Subcutaneous abdominal adipose tissue (tissue), 5 donors: ENCODE results near the gene ANO4.

Experiments
- H3K27ac ChIP-seq: one replicate; pipeline ENCODE4 v1.7.0; 2013; ENCODE audit warnings: low read depth, mild to moderate bottlenecking, inconsistent platforms, low read length, moderate library complexity
- H3K27me3 ChIP-seq, 5 donors: one replicate each; pipeline ENCODE4 v1.7.0; 2013; ENCODE audit warnings: low read length in 5 of 5, inconsistent platforms in 1 of 5; ENCODE audit not compliant: control insufficient read depth in 5 of 5, insufficient read depth in 4 of 5
- H3K36me3 ChIP-seq, 5 donors: one replicate each; pipeline ENCODE4 v1.7.0; 2013; ENCODE audit warnings: low read length in 5 of 5; ENCODE audit not compliant: control insufficient read depth in 5 of 5, insufficient read depth in 5 of 5
- H3K4me1 ChIP-seq, 5 donors: one replicate each; pipeline ENCODE4 v1.7.0; 2013; ENCODE audit warnings: low read length in 5 of 5, mild to moderate bottlenecking in 3 of 5, moderate library complexity in 1 of 5; ENCODE audit not compliant: control insufficient read depth in 5 of 5, insufficient read depth in 5 of 5
- H3K4me3 ChIP-seq, 5 donors: one replicate each; pipeline ENCODE4 v1.7.0; 2013; ENCODE audit warnings: low read length in 5 of 5, low read depth in 1 of 5
- H3K9ac ChIP-seq, 5 donors: one replicate each; pipeline ENCODE4 v1.7.0; 2013; ENCODE audit warnings: low read length in 5 of 5, mild to moderate bottlenecking in 4 of 5, moderate library complexity in 3 of 5
- H3K9me3 ChIP-seq, 5 donors: one replicate each; pipeline ENCODE4 v1.7.0; 2013; ENCODE audit warnings: low read length in 5 of 5; ENCODE audit not compliant: control insufficient read depth in 5 of 5
- donor health status: healthy.
- donor health status: healthy.
- donor health status: healthy.
- donor health status: healthy.
- donor health status: healthy.

ANO4 gene

DNA sequence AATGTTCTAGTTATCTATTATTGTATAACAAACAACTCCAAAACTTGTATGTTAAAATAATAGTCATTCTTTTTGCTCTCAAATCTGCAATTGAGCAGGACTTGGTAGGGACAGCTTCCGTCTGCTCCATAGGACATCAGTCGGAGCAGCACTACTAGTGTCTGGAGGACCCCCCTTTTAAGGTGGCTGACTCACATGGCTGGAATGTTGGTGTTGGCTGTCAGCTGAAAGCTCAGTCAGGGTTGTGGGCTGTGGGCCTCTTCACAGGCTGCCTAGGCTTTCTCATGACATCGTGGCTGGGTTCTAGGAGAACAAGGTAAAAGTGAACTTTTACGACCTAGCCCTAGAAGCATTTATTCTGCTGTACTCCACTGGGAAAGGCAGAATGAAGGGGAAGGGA, 160.6 kb downstream of the ANO4 start:
- Histone ChIP-seq H3K9ac (no peak overlapping the region), H3K4me1 (no peaks in the 10 kb centered on the region), H3K4me3 (no peak overlapping the region), H3K9me3 (peaks cover 0 to 2% (median 0%) of the 10 kb centered on the region in 5 donors), H3K27ac (no peak overlapping the region), H3K27me3 (peaks cover 0 to 2% (median 0%) of the 10 kb centered on the region in 5 donors), H3K36me3 (no peaks in the 10 kb centered on the region)

GRCh38 chr12:100956311-100956852, 161.8 kb downstream of the ANO4 start:
- H3K27me3 ChIP-seq: peaks cover 0 to 2% (median 0%) of the 10 kb centered on the region in 5 donors
- no peaks in the 10 kb centered on the region for H3K36me3 ChIP-seq
- no peak overlapping the region for H3K9ac ChIP-seq

GRCh38 chr12:100959481-100959880, 164.9 kb downstream of the ANO4 start:
- peaks cover 0 to 2% (median 0%) of the 10 kb centered on the region in 5 donors for H3K9me3 ChIP-seq
- no peaks in the 10 kb centered on the region for H3K36me3 ChIP-seq
- H3K4me3 ChIP-seq: no peak overlapping the region
- H3K4me1 ChIP-seq: peaks cover 0 to 4% (median 0%) of the 10 kb centered on the region in 5 donors
- H3K27me3 ChIP-seq: no peaks in the 10 kb centered on the region
- no peak overlapping the region for H3K9ac ChIP-seq
- H3K27ac ChIP-seq: no peak overlapping the region

More at GRCh38 chr12:100956311-100956852, 161.8 kb downstream of the ANO4 start:
- peaks cover 0 to 2% (median 0%) of the 10 kb centered on the region in 5 donors for H3K9me3 ChIP-seq
- no peak overlapping the region for H3K4me3 ChIP-seq
- H3K27ac ChIP-seq: no peak overlapping the region
- no peaks in the 10 kb centered on the region for H3K4me1 ChIP-seq

DNA sequence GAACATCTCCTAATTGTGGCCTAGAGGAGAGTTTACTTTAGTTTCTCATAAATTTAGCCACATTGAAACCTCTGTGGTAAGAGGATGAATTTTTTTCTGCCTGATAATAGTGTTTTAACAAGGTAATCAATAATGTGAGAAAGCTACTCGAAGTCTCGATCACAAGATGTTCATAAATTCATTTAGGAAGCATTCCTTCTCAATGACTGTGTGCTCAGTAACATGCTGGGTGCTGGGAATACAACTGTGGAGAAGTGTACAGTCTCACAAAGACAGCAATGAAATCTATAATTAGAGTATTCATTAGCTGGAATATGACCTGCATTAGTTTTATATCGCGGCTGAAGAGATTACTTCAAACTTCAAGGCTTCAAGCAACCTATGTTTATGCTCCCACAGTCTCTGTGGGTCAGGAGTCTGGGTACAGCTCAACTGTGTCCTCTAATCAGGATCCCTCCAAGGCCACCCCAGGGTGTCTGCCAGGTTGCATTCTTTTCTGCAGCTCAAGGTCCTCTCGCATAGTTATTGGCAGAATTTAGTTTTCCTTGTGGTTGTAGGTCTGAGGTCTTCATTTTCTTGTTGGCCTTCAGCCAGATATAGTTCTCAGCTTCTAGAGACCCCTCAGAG, 167.6 kb downstream of the ANO4 start:
- Histone ChIP-seq H3K27ac (no peak overlapping the region), H3K4me3 (no peak overlapping the region), H3K36me3 (no peaks in the 10 kb centered on the region)

GRCh38 chr12:100963381-100963780, 168.8 kb downstream of the ANO4 start:
- H3K36me3 ChIP-seq: no peaks in the 10 kb centered on the region
- no peaks in the 10 kb centered on the region for H3K9me3 ChIP-seq
- H3K27me3 ChIP-seq: no peaks in the 10 kb centered on the region
- H3K27ac ChIP-seq: no peak overlapping the region
- H3K4me3 ChIP-seq: no peak overlapping the region
- H3K9ac ChIP-seq: no peak overlapping the region
- H3K4me1 ChIP-seq: peaks cover 0 to 4% (median 0%) of the 10 kb centered on the region in 5 donors

More for the DNA sequence above, 167.6 kb downstream of the ANO4 start:
- H3K27me3 ChIP-seq: no peaks in the 10 kb centered on the region
- no peaks in the 10 kb centered on the region for H3K9me3 ChIP-seq
- peaks cover 0 to 4% (median 0%) of the 10 kb centered on the region in 5 donors for H3K4me1 ChIP-seq
- no peak overlapping the region for H3K9ac ChIP-seq

- Histone ChIP-seq H3K27me3 (no peaks in the 10 kb centered on the region), H3K9me3 (no peaks in the 10 kb centered on the region), H3K27ac (no peak overlapping the region), H3K4me1 (peaks cover 0 to 4% (median 0%) of the 10 kb centered on the region in 5 donors), H3K9ac (no peak overlapping the region), H3K36me3 (no peaks in the 10 kb centered on the region), H3K4me3 (no peak overlapping the region)
Observed at GRCh38 chr12:100964028-100964427, 169.5 kb downstream of the ANO4 start.

- H3K27me3 ChIP-seq: no peaks in the 10 kb centered on the region
- H3K4me3 ChIP-seq: no peak overlapping the region
- no peaks in the 10 kb centered on the region for H3K9me3 ChIP-seq
- H3K9ac ChIP-seq: no peak overlapping the region
- no peaks in the 10 kb centered on the region for H3K36me3 ChIP-seq
- H3K4me1 ChIP-seq: peaks cover 0 to 4% (median 0%) of the 10 kb centered on the region in 5 donors
- H3K27ac ChIP-seq: no peak overlapping the region
Observed at GRCh38 chr12:100967189-100967588, 172.6 kb downstream of the ANO4 start.

GRCh38 chr12:100970894-100971293, 176.3 kb downstream of the ANO4 start:
- H3K9me3 ChIP-seq: no peaks in the 10 kb centered on the region
- no peak overlapping the region for H3K27ac ChIP-seq
- no peak overlapping the region for H3K9ac ChIP-seq
- H3K4me3 ChIP-seq: no peak overlapping the region
- no peaks in the 10 kb centered on the region for H3K27me3 ChIP-seq
- H3K36me3 ChIP-seq: no peaks in the 10 kb centered on the region
- H3K4me1 ChIP-seq: no peaks in the 10 kb centered on the region

GRCh38 chr12:100972121-100972520, 177.5 kb downstream of the ANO4 start:
- Histone ChIP-seq H3K9ac (no peak overlapping the region), H3K27me3 (no peaks in the 10 kb centered on the region), H3K27ac (no peak overlapping the region), H3K9me3 (no peaks in the 10 kb centered on the region), H3K4me3 (no peak overlapping the region), H3K36me3 (no peaks in the 10 kb centered on the region), H3K4me1 (no peaks in the 10 kb centered on the region)

DNA sequence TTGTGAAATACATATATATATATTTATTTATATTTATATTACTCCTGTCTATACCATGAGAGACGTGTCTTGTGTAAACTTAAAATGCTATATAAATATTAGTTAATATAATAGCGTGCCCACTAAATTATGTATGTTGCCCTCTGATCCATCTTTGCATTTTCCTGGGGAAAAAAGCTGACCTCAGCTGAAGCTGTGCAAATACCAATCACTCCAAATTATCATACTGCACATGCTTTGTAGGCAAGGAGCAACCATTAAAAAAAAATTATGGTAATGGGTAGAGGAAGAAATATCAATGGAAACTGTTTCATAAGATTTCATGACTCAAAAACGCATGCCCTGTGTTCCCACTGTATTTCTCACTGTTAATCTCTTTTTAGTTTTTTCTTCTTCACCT, 179.8 kb downstream of the ANO4 start:
- no peaks in the 10 kb centered on the region for H3K9me3 ChIP-seq
- no peaks in the 10 kb centered on the region for H3K36me3 ChIP-seq
- no peak overlapping the region for H3K27ac ChIP-seq
- no peaks in the 10 kb centered on the region for H3K4me1 ChIP-seq
- H3K27me3 ChIP-seq: no peaks in the 10 kb centered on the region
- H3K4me3 ChIP-seq: no peak overlapping the region
- H3K9ac ChIP-seq: no peak overlapping the region
